WTC11 (cell line): ENCODE measurements around the gene IBSP.

ENCODE experiments used
- KAT7 ChIP-seq: sonication (generic); formaldehyde crosslinking; IDR thresholded peaks from 2 replicates; pipeline ENCODE4 v1.8.1; 2023; ENCODE audit warnings: missing genetic modification reagents, mild to moderate bottlenecking, borderline replicate concordance
- ZBTB21 ChIP-seq: sonication (generic); formaldehyde crosslinking; IDR thresholded peaks from 2 replicates; pipeline ENCODE4 v1.8.1; 2023; ENCODE audit warnings: mild to moderate bottlenecking, missing genetic modification reagents, borderline replicate concordance

DNA sequence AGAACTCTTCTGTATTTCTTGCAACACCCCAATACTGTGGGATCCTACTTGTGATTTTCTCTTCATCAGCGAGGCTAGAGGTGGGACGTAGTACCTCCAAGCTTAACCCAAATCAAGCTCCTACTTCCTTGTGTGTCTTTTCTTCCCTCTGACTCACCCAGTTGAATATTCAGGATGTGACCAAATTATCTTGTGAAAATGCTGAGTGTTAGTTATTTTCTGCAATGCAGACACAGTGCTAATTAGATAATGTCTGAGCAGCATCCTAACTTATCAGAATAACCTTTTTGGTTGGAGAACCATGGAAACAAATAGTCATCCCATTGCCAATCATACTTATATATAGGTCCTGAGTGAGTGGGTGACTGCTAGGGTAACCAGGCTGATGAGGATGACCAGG is 35.8 kb downstream of the IBSP start:
- TF ChIP-seq KAT7 (CRISPR knock-in tag) (no peak), ZBTB21 (no peak)
